GM23338 (cell line): ENCODE data around the gene IGF2BP2.

Experiments used
- CREB1 ChIP-seq: fragments of 250-450 bp; sonication (Bioruptor Pico); IDR thresholded peaks from 2 replicates; pipeline ENCODE4 v1.5.0; 2020; ENCODE audit warnings: low read depth, mild to moderate bottlenecking, moderate library complexity
- CTCF ChIP-seq, 2 experiments: fragments of 200-600 bp in 1 of 2; sonication (generic) in 1 of 2; conservative IDR thresholded peaks; 2 replicates each; pipeline versions ENCODE4 v1.5.1 to v1.6.1; 2016 to 2017; ENCODE audit warnings: antibody characterized with exemption in 2 of 2, low read depth in 2 of 2, mild to moderate bottlenecking in 2 of 2, moderate library complexity in 1 of 2
- EZH2 ChIP-seq: fragments of 200-600 bp; sonication (generic); IDR thresholded peaks from one replicate; pipeline ENCODE4 v1.8.0; 2017; ENCODE audit warnings: antibody characterized with exemption, mild to moderate bottlenecking, low read depth; ENCODE audit not compliant: unreplicated experiment
- EZH2phosphoT487 ChIP-seq: fragments of 200-600 bp; sonication (generic); IDR thresholded peaks from one replicate; pipeline ENCODE4 v1.8.1; 2018; ENCODE audit warnings: antibody characterized with exemption; ENCODE audit not compliant: unreplicated experiment
- POLR2AphosphoS5 ChIP-seq: IDR thresholded peaks from 2 replicates; pipeline ENCODE4 v1.6.1; 2016; ENCODE audit warnings: antibody characterized with exemption, low read depth
- REST ChIP-seq: IDR thresholded peaks from one replicate; pipeline ENCODE4 v1.6.1; 2018; ENCODE audit warnings: antibody characterized with exemption; ENCODE audit not compliant: unreplicated experiment

- TF ChIP-seq CTCF (conservative IDR thresholded peaks at IDR 0.05; ENCODE audit: low read depth in 2 of 2): no peak
- TF ChIP-seq EZH2: no peak
- TF ChIP-seq EZH2phosphoT487: no peak
- no peak for TF ChIP-seq POLR2AphosphoS5
- TF ChIP-seq CREB1 (CRISPR knock-in tag): no peak
- no peak for TF ChIP-seq REST
These were observed 31.5 kb downstream of the IGF2BP2 start for GRCh38 chr3:185793381-185793780.
